GM12872 (cell line): Measurements from ENCODE around the gene DOLK.

Experiments
- CTCF ChIP-seq: IDR thresholded peaks from 3 replicates; pipeline ENCODE4 v1.5.1; 2011; ENCODE audit warnings: low read depth, mild to moderate bottlenecking, low read length, moderate library complexity; ENCODE audit not compliant: insufficient read depth

Gene DOLK

GRCh38 chr9:128940271-128940921 lies 7.0 kb downstream of the DOLK start:
- TF ChIP-seq CTCF, result no peak

DNA sequence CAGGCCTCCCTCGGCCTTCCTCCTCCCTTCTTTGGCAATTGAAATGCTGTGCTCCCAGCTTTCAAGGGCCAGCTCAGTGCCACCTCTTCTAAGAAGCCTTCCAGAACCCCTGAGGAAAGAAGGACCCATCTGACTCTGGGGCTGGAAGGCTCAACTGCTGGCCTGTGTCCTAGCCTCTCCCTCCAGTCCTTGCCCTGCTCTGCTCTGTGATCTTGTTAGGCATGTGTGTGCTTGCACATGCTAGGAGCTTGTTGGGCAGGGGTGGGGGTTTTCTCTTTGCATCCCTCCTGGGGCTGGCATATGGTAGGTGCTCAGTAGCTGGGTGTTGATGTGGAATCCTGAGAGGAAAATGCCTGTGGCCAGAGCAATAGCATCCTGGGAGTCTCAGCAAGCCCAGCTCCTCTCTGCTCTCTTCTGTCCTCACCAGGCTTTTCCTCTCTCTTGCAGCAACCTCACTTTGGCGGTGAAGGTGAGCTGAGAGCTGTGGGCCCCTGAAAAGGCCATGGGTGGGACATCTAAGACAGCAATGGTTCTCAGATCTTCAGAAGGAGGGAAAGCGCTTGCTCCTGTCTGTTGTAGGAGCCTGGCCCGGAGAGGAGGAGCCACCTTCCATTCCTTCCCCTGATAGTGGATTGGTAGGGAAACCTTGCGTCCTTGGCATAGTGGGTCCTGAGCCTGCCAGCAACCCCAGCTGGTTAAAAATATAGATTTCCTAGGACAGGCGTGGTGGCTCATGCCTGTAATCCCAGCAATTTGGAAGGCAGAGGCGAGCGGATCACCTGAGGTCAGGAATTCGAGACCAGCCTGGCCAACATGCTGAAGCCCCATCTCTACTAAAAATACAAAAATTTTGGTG lies 9.9 kb downstream of the DOLK start:
- TF ChIP-seq CTCF, result no peak

- no peak for TF ChIP-seq CTCF
Observed at GRCh38 chr9:128936171-128936865, 11.1 kb downstream of the DOLK start.

DNA sequence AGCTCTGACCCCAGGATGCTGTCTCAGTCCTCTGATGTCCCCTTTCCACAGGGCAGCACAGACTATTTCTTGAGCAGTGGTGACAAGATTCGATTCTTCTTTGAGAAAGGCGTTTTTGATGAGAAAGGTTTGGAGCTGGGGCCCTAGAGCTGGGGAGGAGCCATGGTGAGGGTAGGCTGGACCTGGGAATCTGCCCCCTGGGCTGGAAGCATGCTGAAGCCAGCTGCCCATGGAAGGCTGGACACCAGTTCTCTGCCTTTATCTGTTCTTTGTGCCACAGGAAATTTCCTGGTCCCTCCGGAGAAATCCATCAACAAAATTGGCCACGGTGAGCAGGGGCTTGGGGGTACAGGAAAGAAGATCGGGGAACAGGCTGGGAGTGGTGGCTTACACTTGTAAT lies 13.7 kb downstream of the DOLK start:
- no peak for TF ChIP-seq CTCF

DNA sequence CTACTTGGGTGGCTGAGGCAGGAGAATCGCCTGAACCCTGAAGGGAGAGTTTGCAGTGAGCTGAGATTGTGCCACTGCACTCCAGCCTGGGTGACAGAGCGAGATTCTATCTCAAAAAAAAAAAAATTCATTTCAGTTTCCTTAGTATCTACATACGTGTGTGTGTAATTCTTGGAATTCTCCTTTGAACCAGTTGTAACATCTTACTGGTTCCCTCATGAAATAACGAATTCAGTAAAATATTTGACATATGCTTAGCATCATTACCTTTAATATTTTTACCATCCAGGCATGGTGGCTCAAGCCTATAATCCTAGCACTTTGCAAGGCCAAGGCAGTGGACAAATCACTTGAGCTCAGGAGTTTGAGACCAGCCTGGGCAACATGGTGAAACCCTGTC lies 17.8 kb downstream of the DOLK start:
- TF ChIP-seq CTCF, result no peak

- no peak for TF ChIP-seq CTCF
Observed at GRCh38 chr9:128928624-128929023, 18.8 kb downstream of the DOLK start.

GRCh38 chr9:128927731-128928411 lies 19.5 kb downstream of the DOLK start:
- TF ChIP-seq CTCF, result peak; percentile 87
